ENCODE results near the gene DHRS7B.
"Not testable (repeated sequence)": the region's sequence is repeated elsewhere in the genome, so short reads cannot be mapped to it uniquely, and the experiment has no call there.

The DHRS7B gene

GRCh38 chr17:21108651-21109050 lies 18.1 kb upstream of the DHRS7B start:
- DNase-seq (ENCODE audit: low spot score): no peak

GRCh38 chr17:21113049-21113690 lies 13.6 kb upstream of the DHRS7B start:
- no peak for DNase-seq (ENCODE audit: low spot score)

- no peak for DNase-seq (ENCODE audit: low spot score)
Measured at GRCh38 chr17:21113716-21114115, 13.0 kb upstream of the DHRS7B start.

GRCh38 chr17:21114791-21115190 lies 12.0 kb upstream of the DHRS7B start:
- not testable (repeated sequence) for DNase-seq (ENCODE audit: low spot score)

GRCh38 chr17:21119247-21119918 lies 7.4 kb upstream of the DHRS7B start:
- peak; percentile 35 for DNase-seq (ENCODE audit: low spot score)

- DNase-seq (ENCODE audit: low spot score): no peak
Measured at GRCh38 chr17:21119919-21120249, 6.9 kb upstream of the DHRS7B start.

GRCh38 chr17:21124086-21124485 lies 2.7 kb upstream of the DHRS7B start:
- DNase-seq (ENCODE audit: low spot score): no peak

GRCh38 chr17:21124517-21124916 lies 2.2 kb upstream of the DHRS7B start:
- DNase-seq (ENCODE audit: low spot score): not testable (repeated sequence)

GRCh38 chr17:21125862-21126261 lies 902 bp upstream of the DHRS7B start:
- no peak for DNase-seq (ENCODE audit: low spot score)

- no peak for DNase-seq (ENCODE audit: low spot score)
Measured at GRCh38 chr17:21127509-21128077, 829 bp downstream of the DHRS7B start.

- no peak for DNase-seq (ENCODE audit: low spot score)
Measured at GRCh38 chr17:21129023-21129681, 2.4 kb downstream of the DHRS7B start.

- DNase-seq (ENCODE audit: low spot score): no peak
Measured at GRCh38 chr17:21131137-21131536, 4.4 kb downstream of the DHRS7B start.

- no peak for DNase-seq (ENCODE audit: low spot score)
Measured at GRCh38 chr17:21132428-21132827, 5.7 kb downstream of the DHRS7B start.

GRCh38 chr17:21134559-21134958 lies 7.8 kb downstream of the DHRS7B start:
- DNase-seq (ENCODE audit: low spot score): no peak

GRCh38 chr17:21140911-21141310 lies 14.1 kb downstream of the DHRS7B start:
- DNase-seq (ENCODE audit: low spot score): no peak

- no peak for DNase-seq (ENCODE audit: low spot score)
Measured at GRCh38 chr17:21141331-21141730, 14.6 kb downstream of the DHRS7B start.

GRCh38 chr17:21142065-21142464 lies 15.3 kb downstream of the DHRS7B start:
- not testable (repeated sequence) for DNase-seq (ENCODE audit: low spot score)

- DNase-seq (ENCODE audit: low spot score): no peak
Measured at GRCh38 chr17:21143695-21144094, 16.9 kb downstream of the DHRS7B start.

- DNase-seq (ENCODE audit: low spot score): not testable (repeated sequence)
Measured at GRCh38 chr17:21144299-21144698, 17.5 kb downstream of the DHRS7B start.

- DNase-seq (ENCODE audit: low spot score): no peak
Measured at GRCh38 chr17:21146362-21147015, 19.7 kb downstream of the DHRS7B start.

- no peak for DNase-seq (ENCODE audit: low spot score)
Measured at GRCh38 chr17:21149621-21150020, 22.9 kb downstream of the DHRS7B start.

- no peak for DNase-seq (ENCODE audit: low spot score)
Measured at GRCh38 chr17:21152731-21153130, 26.0 kb downstream of the DHRS7B start.

Data from HuH-7.5 (cell line).